ENCODE data around the gene KCNF1.
"Not testable (repeated sequence)": the region's sequence is repeated elsewhere in the genome, so short reads cannot be mapped to it uniquely, and the experiment has no call there.

The KCNF1 gene

DNA sequence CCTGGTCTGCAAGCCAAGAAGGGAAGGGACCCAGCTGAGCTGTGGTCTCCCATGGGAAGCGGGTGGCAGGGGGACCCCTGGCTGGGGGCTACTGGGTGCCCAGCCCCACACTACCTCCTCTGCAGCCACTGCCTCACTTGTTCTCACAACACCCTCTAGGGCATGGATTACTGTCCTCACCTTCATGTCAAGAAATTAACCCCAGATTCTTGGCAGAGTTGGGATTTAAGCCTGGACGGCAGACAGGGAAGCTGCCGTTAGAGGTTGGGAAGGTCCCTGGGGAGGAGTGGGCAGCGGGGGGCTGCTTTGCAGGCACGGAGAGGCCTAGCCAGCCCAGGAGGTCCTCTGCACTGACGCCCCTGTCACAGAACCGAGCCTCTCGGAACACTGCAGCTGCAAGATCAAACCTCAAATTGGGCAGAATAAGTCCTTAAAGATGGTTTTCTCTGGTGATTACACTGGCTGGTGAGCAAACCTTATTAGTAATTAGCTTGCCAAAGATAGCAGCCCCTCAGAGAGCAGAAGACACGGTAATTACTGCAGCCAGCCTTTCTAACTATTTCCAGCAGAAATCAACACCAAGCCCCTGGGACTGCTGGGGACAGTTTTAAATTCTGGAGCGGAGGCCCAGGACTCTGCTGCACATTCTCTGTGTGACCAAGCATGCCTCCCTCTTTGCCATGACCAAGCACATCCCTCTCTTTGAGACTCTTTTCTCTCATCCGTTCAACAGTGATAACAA lies 35.9 kb downstream of the KCNF1 start:
- DNase-seq, result no peak

DNA sequence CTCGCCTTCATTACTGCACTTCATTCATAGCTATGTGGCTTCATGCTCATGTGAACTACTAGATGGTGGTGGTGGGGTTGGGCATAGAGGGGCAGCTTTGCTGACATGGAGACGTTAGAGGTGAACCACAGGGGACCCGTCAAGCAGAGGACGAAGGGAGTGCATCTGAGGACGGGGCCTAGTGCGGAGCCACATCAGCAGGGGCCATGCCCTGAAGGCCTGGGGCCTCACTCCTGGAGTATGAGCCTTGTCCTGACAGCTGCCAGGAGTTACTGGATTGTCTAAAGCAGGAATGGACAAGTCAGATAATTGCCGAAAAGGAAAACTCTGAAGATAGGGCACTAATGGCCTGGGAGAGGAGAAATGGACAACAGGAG lies 36.4 kb downstream of the KCNF1 start:
- no peak for DNase-seq

DNA sequence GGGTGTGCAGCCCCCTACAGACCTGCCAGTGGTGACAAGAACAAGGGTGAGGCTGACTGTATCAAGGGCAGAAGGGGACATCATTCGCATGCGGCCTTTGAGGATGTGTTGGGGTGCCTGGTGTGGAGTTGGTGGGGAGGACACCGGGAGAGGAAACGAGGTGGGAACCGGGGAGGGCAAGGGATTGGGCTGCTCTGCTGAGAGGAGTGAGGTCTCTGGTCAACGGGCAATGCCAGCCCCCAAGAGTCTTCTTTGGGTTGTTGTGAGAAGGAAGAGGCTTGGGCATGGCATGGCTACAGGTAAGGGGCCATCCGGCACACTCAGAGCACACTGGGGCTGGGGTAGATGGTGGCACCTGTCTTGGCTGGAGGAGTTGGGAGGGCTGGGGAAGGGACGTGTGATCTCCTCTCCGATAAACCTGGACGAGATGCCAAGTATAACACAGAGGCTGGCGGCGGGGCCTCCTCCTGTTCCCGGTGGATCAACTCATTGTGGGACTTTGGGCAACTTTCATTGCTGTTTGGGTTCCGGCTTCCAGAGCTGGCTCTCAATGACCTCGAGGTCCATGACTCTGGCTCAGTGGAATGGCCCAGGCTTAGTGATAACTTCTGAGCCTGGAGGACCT lies 37.0 kb downstream of the KCNF1 start:
- DNase-seq, result no peak

DNA sequence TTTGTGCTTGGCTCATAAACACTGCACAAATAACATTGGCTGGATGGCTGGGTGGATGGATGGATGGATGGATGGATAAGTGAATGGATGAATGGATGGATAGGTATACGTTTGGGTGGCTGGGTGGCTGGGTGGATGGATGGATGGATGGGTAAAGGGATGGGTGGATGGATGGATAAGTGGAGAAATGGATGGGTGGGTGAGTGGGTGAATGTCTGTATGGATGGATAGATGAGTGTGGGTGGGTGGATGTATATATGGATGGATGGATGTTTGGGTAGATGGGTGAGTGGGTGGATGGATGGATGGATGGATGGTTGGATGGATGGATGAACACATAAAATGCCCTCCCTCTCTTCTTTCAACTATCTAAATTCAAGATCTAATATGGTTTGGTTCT lies 38.1 kb downstream of the KCNF1 start:
- DNase-seq, result no peak

DNA sequence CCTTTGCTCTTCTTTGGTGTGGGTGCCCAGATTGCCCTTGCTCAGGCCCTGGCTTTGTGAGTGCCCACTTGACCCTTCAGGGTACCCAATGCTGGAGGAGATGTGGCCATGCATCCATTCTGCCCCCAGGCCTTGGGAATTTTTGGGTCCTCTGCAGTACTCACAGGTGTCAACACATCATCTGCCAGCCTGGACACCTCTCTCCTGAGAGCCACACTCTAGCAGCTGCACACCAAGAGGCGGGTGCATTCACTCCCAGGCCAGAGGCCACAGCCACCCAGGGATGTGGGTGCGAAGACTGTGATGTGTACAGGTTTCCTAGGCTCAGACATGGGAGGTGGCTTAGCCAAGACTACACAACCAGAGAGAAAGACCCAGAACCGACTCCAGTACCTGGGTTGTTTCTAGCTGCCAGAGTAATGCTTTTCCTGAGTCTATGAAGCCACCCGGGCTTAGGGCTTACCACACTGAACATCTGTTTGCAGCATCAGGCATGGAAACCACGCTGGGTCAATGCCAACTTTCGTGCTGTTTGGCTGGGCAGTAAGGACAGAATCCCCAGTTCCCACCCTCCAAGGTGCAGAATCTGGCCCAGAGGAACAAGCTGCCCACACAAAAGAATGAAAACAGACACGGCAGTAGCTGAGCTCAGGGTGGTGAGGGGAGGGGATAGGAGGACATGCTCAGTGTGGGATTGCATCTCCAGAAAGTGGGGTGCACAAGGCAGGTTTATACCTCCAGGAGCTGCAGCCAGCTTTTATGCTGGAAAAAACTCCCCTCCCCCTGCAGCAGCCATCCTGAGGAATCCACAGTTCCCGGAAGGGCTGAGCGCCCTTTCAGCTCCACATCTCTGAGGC lies 40.1 kb downstream of the KCNF1 start:
- peak; percentile 37 for DNase-seq

DNA sequence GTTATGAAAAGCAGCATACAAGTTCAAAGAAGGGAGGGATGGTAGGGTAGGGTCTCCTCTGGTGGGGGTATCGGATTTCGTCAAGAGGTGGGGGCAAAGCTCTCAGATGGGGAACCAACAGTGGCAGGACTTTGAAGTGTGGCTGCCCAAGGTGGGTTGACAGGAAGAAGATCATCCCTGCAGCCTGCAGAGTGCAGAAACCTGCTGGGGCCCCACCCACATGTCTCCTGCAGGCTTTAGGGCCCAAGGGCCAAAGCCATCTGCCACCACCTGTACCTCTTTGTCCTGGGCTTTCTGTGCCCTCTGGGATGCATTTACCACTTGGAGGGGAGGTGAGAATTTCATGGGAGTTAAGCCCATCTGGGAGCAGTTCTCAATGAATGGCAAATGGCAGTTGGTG lies 42.7 kb downstream of the KCNF1 start:
- DNase-seq, result no peak

DNA sequence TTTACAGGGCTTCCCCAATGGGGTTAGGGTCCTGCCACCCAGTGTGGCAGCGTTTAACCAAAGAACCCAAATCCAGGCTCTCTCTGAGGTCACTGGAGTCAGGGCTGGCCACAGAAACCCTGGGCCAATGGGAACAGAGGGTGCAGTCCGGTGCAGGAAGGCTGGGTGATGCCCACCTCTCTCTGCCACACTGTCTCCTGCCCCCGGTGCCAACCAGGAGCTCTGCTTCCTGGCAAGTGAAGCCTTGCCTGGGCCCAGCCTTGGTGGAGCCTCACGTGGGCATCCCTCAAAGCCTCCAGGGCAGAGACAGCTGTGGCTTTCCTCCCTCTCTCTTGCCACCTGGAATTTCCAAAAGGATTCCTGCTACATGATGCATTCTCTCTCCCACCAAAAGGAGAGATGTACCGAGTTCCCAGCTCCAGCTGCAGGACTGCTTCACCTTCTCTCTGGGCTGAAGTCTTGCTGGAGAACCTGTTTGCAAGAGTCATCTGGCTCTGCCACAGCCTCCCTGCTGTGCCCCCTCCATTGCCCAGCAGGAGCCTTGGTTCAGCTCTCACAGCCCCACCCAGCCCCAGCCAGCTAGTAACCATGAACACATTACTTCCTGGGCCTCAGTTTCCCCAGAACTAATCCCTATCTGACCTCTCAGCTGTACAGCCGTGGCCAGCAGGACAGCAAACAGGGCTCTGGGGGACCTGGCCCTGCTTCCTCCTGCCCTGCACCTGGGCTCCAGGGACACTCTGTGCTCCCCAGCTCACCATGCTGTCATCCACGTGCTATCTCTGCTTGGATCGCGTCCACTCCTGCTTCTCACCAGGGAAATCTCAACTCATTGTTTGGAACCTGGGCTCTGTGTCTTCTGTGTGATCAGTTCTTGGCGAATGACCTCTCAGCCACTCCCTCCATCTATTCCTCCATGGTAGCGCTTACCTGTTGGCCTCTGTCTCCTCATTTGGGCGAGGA lies 43.4 kb downstream of the KCNF1 start:
- no peak for DNase-seq

DNA sequence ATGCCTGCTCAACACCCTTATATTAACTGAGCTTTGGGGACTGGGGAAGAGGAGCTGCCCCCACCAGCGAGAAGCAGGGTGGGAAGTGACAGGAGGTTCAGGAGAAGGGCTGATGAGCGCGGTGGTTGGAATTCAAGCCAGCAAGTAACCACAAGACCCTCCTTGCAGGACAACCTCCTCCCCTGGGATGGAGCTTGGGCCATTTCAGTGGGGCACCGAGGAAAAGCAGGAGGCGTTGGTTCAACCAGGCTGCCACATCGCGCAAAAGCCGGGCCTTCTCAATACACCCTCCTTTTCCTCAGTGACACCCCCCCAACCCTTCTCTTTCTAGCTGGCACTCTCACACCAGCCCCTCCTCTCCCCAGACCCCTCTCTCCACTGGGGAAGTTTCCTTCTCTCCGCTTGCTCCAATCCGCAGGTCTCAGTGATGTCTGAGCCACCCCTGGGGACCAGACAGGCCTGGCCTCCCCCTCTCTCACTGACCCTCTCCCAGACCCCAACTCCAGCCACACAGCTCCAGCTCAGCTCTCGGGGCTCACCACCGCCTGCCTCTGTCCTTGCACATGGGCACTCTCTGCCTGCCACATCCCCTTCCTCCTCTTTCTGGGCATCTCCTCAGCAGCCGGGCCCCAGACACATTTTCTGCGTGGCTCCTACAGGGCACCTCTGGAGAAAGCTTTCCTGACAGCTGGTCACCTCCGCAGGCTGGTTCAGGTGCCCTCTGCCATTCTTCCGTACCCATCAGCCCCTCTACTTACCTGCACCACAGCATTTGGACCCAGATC lies 44.5 kb downstream of the KCNF1 start:
- DNase-seq, result no peak

DNA sequence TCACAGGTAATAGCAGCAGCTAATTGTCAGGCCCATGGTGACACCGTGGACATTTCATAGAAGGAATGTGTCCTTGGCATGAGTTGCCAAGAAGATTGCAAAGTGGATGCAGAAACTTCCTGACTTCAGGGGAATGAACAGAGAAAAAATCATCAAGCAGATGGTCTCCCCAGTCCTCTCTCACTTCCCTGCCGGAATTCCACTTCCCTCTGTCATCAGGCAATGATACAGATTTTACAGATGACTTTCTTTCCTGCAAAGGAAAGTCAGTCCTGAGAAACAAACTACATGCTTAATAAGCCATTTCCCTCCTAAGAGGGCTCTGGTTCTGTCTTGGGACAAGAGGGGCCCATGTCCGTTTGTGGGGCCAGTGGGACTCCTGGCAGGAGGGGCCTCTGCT lies 45.7 kb downstream of the KCNF1 start:
- DNase-seq, result no peak

DNA sequence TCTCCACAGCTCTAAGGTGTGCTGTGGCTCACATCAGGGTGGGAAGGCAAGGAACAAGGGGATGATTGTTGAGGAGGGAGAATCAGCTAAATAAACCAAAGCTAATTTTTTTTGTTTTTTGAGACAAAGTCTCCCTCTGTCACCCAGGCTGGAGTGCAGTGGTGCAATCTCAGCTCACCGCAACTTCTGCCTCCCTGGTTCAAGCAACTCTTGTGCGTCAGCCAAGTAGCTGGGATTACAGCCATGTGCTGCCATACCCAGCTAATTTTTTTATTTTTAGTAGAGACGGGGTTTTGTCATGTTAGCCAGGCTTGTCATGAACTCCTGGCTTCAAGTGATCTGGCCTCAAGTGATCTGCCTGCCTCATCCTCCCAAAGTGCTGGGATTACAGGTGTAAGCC lies 46.7 kb downstream of the KCNF1 start:
- DNase-seq, result not testable (repeated sequence)

DNA sequence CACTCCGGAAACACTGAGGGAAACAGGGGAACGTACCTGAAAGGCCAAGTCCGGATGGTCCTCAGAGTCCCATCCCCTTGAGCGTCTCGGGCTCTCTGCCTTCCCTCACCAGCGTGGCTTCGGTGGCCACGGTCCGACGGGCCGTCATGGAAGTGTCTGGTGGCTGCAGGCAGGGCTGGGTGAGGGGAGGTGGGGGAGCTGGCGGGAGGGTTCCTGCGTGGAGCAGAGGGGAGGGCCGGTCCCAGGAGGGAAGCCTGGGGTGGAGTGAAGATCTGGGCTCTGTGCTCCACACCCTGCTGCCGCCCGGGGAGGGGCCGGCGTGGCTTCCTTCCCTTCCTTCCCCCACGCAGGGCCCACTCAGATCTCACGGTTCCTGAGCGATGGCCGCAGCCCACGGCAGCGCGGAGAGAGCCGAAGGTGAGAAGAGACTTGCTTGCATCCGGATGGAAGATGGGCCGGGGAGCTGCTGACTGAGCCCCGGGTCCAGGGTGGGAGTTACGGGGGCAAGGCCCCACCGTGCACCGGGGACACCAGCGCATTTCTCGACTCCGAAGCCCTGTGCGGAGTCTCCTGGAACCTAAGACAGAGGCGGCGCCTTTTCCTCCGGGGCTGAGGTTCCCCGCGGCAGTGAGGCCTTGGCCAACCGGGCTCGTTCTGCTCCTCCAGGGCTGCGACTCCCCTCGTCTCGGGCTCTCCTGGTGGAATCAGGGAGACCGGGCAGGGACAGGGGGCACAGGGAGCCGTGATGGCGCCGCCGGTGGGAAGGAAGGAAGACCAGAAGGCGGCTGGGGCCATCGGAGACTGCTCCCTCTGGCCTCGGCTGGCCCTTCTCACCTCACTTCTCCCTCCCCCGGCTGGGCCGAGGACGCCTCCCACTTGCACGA lies 49.1 kb downstream of the KCNF1 start:
- no peak for DNase-seq

DNA sequence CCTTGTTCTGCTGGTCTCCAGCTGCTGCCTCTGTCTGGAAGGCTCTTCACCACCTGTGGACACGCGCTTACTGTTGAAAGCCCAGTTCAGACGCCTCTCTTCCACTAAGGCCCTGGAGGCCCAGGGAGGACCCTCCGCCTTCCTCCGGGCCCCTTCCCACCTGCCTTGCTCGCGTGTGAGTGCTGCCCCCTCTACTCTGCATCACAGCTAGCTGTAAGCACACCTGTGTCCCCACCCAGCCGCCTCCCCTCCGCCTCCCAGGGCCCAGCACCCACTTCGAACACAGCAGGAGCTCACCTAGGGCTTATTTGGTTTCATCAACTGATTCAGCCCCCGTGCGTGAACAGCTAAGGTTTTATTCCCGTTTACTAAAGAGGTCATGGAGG lies 49.7 kb downstream of the KCNF1 start:
- DNase-seq, result no peak

DNA sequence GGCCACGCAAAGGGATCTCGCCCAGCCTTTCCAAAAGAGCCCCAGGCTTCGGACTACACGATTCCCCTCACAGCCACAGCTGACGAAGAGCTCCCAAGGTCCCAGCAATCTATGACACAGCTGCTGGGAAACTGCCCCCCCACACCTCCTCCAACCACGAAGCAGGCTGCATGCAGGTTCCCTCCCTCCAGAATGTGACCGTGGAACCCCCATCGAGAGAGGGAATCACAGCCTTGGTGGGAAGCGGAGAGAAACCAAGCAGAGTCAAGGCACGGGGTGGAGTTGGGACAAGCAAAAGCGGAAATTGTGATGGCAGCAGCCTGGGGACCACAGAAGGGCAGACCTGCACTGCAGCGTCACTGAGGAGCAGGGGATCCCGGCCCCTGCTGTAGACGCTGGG lies 50.3 kb downstream of the KCNF1 start:
- DNase-seq, result no peak

DNA sequence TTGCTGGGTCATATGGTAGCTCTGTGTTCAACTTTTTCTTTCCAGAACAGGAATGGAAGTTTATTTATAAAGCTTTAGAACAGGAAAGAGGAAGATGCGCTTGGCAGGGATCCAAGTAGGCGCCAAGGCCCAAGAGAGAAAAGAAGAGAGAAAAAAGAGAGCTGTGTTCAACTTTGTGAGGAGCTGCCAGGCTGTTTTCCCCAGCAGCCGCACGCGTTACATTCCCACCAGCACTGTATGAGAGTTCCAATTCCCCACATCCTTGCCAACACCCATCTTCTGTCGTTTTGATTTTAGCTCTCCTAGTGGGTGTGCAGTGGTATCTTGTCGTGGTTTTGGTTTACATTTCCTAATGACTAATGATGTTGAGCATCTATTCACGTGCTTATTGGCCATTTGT lies 51.4 kb downstream of the KCNF1 start:
- no peak for DNase-seq

All from DMS 273 treated with DMSO at 0.1 percent for 48 hours (cell line).